Dedifferentiated amniotic fluid mesenchymal stem cell (primary cell): ENCODE results near the gene HRH2.
"Not testable (repeated sequence)": the region's sequence is repeated elsewhere in the genome, so short reads cannot be mapped to it uniquely, and the experiment has no call there.

Experiments
- DNase-seq: peaks from one replicate; pipeline ENCODE4 v3.0.0-alpha.2; 2016; ENCODE audit errors: extremely low spot score

Gene HRH2

DNA sequence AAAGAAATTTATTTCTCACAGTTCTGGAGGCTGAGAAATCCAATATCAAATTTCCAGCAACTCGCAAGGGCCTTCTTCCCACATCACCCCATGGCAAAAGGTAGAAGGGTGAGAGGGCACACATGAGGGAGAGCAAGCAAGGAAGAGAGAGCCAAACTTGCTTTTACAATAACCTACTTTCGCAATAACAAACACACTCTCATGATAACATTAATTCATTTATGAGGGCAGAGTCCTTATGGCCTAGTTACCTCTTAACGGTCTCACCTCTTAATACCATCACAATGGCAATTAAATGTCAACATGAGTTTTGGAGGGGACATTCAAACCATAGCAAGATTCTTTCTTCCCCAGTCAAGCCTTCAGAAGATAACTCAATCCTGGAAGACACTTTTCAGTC, 11.6 kb upstream of the HRH2 start:
- no peak for DNase-seq

GRCh38 chr5:175649967-175650366, 7.9 kb upstream of the HRH2 start:
- no peak for DNase-seq

DNA sequence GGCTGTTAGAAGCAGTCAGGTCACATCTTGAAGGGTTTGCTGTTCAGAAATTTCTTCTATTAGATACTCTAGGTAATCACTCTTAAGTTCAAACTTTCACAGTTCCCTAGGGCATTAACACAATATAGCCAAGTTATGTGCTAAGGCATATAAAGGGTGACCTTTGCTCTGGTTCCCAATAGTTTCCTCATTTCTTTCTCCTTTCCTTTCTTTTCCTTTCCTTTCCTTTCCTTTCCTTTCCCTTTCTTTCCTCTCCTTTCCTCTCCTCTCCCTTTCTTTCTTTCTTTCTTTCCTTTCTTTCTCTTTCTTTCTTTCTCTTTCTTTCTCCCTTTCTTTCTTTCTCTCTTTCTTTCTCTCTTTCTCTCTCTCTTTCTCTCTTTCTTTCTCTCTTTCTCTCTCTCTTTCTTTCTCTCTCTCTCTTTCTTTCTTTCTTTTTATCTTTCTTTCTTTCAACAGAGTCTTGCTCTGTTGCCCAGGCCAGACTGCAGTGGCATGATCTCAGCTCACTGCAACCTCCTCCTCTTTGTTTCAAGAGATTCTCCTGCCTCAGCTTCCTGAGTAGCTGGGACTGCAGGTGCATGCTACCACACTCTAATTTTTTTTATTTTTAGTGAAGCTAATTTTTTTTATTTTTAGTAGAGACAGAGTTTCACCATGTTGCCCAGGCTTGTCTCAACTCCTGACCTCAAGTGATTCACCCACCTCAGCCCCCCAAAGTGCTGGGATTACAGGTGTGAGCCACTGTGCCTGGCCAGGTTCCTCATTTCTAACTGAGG, 7.3 kb upstream of the HRH2 start:
- DNase-seq = not testable (repeated sequence)

- DNase-seq = no peak
Measured at GRCh38 chr5:175652741-175653663, 4.9 kb upstream of the HRH2 start.

DNA sequence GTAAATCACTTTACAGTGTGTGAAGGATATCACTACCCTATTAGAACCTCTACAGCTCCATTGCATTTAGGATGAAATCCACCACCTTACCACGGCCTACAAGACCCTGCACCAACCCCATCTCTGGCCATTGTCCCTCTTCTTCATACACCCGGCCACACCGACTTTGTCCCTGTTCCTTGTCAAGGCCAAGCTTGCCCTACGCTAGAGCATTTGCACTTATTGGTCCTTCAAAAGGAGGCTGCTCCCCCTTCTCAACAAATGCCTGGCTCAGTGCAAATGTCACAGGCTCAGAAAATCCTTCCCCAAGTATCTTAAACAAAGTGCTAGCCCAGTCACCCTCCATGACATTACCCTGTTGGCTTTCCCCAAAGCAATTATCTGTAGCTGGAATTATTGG, 4.1 kb upstream of the HRH2 start:
- no peak for DNase-seq

DNA sequence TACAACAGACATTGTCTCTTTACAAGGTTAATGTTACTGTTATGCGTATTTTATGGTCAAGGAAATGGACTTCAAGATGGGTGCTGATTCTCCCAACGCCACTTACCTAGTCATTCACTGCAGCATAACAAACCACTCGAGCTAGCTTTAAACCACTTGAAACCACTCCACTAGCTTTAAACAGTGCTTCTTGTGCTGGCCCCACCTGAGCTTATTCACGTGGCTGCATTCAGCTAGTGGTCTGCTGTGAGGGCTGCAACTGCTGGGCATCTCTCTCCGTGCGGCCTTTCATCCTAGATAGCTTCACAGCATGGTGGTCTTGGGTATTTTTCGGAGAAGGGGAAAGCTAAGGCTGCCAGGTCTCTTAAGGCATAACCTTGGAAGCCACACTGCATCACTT, 3.5 kb upstream of the HRH2 start:
- DNase-seq = no peak

DNA sequence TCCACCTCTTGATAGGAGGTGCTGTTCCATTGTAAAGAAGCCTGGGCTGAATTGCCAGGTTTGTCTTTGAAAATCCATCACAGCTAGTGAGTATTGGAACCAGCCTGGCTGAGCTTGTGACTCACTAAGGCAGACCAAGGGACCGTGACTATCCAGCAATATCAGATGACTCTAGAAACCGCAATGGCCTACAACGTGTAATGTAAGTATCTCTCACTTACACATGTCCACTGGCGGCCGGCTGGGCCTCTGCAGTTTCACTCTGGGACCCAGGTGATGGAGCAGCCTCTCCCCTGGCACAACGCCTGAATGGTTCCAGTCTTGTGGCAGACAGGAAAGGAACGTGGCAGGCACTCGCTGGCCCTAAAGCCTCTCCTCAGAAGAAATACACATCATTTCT, 3.1 kb upstream of the HRH2 start:
- DNase-seq = no peak

DNA sequence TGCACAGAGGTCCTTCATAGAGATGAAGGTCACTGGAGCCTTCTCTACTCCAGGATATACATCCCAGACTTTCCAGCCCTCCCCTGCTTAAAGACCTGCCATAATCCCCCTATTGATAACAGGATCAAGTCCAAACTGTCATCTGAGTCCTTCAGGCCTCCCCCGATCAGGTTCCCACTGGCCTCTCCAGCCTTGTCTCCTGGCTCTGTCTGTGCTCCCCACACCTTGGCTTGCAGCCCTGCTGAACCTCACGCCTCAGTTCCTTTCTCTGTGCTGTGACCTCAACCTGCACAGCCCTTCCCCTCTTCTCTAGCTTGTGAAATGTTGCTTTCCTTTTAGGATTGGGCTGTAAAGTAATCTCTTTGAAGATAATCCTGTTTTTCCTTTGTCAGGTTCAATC, 2.5 kb upstream of the HRH2 start:
- no peak for DNase-seq

DNA sequence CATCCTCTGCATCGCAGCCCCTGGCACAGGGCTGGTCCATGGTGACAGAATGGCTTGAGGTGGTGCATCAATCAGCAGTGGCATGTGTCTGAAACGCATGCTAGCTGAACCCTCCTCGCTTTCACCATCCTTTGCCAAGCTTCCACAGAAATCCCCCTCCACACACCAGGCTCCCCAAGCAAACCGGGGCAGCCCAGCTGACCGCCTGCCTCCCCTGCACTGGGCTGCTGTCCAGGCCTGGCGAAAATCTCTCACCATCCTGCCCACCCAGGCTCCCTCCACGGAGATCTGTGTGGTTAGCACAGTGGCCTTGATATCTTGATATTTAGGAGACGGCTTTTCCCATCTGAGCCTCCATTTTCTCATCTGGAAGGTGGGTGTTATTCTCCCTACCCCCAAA, 905 bp upstream of the HRH2 start:
- DNase-seq = no peak

- no peak for DNase-seq
Measured at GRCh38 chr5:175658299-175659145, 651 bp downstream of the HRH2 start.

GRCh38 chr5:175659546-175660253, 1.8 kb downstream of the HRH2 start:
- no peak for DNase-seq

DNA sequence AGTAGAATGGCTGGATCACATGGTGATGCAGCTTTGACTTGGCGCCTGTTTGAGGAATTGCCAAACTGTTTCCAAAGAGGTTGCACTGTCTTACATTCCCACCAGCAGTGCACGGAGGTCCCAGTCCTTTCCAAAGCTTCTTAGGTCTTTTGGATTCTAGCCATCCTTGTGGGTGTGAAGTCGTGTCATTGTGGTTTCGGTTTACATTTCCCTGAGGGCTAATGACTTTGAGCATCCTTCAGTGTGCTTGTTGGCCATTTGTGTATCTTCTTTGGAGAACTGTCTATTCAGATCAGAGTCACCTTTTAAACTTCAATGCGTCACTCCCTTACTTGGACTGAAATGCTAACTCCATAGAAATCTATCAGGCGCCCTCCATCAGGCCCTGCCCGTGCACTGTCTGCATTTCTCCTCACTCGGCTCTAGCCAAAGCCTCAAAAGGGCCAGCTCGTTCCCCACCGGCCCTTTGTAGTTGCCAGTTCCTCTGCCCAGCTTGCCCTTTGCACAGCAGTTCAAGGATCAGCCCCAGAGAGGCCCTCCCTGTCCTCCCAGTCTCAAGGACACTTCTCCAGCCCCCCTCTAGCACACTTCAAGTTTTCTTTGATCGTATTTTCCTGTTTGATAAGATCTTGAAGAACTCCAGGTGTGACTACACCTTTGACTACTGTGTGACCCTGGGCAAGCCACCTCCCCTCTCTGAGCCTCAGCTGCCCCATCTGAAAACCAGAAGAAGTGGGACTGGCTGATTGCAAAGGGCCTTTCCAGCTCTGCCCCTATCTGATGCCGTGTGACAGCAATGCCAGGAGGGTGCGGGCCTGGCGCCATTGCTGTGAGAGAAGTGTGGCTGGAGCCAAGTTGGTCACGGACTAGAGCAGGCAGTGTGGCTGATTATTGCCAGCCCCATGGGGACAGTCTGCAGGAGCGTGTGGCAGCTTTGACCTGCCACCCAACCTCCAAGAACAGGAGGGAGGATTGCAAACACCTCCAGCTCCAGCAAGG, 5.6 kb downstream of the HRH2 start:
- DNase-seq = no peak

DNA sequence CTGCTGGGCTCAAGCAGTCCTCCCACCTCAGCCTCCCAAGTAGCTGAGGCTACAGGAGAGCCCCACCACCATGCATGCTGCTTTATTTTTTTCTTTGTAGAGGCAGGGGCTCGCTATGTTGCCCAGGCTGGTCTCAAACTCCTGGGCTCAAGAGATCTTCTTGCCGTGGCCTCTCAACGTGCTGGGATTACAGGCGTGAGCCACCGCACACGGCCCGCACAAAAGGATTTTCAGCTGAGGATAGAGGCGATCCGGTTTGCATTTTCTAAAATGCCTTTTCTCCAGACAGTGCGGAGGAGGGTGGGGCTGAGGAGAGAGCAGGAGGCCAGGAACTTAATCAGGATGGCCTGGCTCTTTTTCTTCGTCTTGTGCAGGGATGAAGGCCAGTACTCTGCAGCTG, 6.9 kb downstream of the HRH2 start:
- DNase-seq = no peak

GRCh38 chr5:175666216-175666615, 8.3 kb downstream of the HRH2 start:
- DNase-seq = no peak

GRCh38 chr5:175668006-175668405, 10.1 kb downstream of the HRH2 start:
- DNase-seq = no peak

DNA sequence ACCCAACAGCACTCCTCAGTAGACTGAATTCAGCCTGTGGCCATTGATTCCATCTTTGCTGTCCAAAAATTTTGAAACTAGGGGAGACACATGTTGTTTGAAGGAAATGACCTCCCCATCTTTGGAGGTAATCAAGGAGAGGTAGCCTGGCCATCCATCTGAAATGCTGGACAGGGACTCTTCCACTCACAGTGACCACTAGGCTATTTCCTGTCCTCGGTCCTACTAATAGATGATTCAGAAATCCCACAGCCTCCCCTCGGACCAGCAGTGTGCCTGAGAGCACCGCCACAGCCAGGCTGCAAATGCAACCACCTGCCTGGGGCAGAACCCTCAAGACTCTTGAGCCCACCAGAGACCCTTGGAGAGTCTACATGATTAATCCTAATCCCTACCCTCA, 12.5 kb downstream of the HRH2 start:
- no peak for DNase-seq

DNA sequence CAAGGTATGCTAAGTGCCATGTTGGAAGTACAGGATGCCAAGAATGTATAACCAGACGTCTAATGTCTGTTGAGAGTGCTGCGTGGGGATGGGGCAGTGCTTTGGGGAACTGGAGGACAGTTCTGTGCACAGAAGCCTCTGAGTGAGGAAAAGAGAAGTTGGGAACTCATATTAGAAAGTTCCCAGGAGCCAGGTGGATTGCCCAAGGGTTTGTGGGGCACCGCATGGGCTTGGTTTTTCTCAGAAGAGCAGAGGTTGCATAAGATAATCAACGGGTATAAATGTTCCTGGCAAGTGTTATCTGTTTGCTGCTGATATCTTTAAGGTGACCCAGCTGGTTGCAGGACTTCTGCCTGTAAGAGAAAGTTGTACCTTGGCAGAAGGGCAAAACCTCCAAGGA, 13.1 kb downstream of the HRH2 start:
- no peak for DNase-seq

DNA sequence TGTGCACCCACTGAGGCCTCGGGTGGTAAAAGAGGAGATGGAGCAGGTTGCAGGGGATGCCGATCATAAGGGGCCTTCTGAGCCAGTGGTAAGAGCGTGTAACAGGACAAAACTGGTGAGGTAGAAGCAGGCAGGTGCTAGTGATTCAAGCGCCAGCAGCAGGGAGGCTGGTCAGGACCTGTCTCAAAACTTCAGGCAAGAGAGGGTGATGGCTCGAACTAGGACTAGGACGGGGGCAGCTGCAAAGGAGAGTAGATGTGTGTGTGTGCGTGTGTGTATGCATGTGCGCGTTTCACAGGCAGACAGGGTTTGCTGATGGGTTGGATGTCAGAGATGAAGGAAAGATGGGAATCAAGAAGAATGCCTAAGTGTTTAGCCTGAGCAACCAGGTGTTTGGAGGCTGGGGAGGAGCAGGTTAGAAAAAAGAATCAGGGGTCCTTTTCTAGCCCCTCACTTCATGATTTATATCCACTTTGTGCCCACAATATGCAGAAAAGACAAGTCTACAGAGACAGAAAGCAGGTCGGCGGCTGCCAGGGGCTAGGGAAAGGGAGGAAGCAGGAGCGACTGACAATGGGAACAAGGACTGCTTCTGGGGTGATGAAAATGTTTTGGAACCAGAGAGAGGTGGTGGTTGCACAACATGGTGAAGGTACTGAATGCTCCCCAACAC, 15.2 kb downstream of the HRH2 start:
- DNase-seq = no peak

DNA sequence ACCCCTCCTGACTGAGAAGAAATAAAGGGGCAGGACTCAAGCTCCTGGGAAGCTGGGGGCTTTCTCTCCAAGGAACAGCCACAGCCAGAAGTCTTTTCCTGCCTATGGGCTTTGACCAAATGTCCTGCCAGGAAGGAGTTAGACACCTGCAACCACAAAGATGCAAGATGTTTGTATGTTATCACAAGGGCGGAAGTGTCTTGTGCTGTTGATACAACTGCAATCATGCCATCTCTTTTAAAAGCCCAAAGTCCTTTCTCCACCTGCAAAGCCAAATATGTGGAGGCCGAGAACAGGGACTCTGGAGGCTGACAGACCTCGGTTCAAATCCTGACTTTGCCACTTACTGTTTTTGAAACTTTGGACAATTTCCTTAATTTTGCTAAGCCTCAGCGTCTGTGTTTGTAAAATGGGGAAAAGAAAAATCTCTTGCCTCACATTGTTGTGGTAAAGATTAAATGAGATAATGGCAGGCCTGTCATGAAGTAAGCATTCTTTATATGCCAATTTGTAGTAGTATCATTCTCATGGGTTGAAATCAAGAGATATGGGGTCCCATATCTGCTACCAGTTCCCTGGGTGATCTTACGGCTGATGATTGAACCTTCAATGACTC, 17.0 kb downstream of the HRH2 start:
- DNase-seq = no peak
